Astrocyte of the spinal cord (primary cell): ENCODE data around the gene RHOT1.
A peak's percentile ranks its signal among the peaks of the same experiment; 100 is the strongest.

ENCODE experiments used
- DNase-seq: peaks from one replicate; pipeline ENCODE4 v3.0.0; 2011; ENCODE audit warnings: low read depth, low spot score
- H3K4me3 ChIP-seq: 2 replicates; pipeline ENCODE4 v1.5.1; 2011; ENCODE audit warnings: low read depth, mild to moderate bottlenecking, low read length, moderate library complexity
- CTCF ChIP-seq: IDR thresholded peaks from 2 replicates; pipeline ENCODE4 v1.5.1; 2012; ENCODE audit warnings: low read depth, mild to moderate bottlenecking, low read length, inconsistent platforms
- in situ Hi-C: cut with HindIII; loops from 2 replicates; pipeline ENCODE4 v1.10.0; 2017; ENCODE audit warnings: low sequenced_read_pairs

Gene RHOT1

GRCh38 chr17:32264140-32264799 lies 122.0 kb downstream of the RHOT1 start:
- H3K4me3 ChIP-seq: no peak overlapping the region
- DNase-seq: no peak
- TF ChIP-seq CTCF: no peak
- in situ Hi-C loops: no loop called here

- no peak overlapping the region for H3K4me3 ChIP-seq
- TF ChIP-seq CTCF: no peak
- DNase-seq: no peak
- in situ Hi-C loops: no loop called here
Measured at GRCh38 chr17:32264823-32265191, 122.5 kb downstream of the RHOT1 start.

- H3K4me3 ChIP-seq: peak within 1 kb of the TSS; percentile 25
- DNase-seq: no peak
- no peak for TF ChIP-seq CTCF
- in situ Hi-C loops: no loop called here
Measured at GRCh38 chr17:32265192-32265923, 123.1 kb downstream of the RHOT1 start, which contains the start of gene RHBDL3. Gene RHBDL3, plus strand, starts transcription at chr17:32265832. Its CDS starts 358 bp downstream, at chr17:32266190.

GRCh38 chr17:32266051-32266388 lies 123.7 kb downstream of the RHOT1 start:
- no peak for DNase-seq
- no peak for TF ChIP-seq CTCF
- in situ Hi-C loops: no loop called here
- H3K4me3 ChIP-seq: peak overlapping the region; percentile 25

GRCh38 chr17:32266389-32267301 lies 124.3 kb downstream of the RHOT1 start:
- DNase-seq: no peak
- TF ChIP-seq CTCF: no peak
- in situ Hi-C loops: no loop called here
- H3K4me3 ChIP-seq: peak overlapping the region; percentile 25

- TF ChIP-seq CTCF: no peak
- in situ Hi-C loops: no loop called here
- no peak overlapping the region for H3K4me3 ChIP-seq
- DNase-seq: no peak
Measured at GRCh38 chr17:32267690-32268205, 125.4 kb downstream of the RHOT1 start.
